H1 (cell line): ENCODE data around the gene UTP15. TPM values are rescaled to one million over a fixed set of nuclear protein-coding genes. Genes with fewer than 3 reads are reported as not detected.

Experiments
- CTCF ChIA-PET: fragments of 300-600 bp; sonication (Branson Sonifier 250); formaldehyde crosslinking; loops from one replicate; lab custom pipeline; 2021; ENCODE audit not compliant: partially characterized antibody; lab: Charles Lee
- POLR2A ChIA-PET: fragments of 300-600 bp; sonication (Branson Sonifier 250); formaldehyde crosslinking; loops from one replicate; lab custom pipeline; 2021; ENCODE audit warnings: inconsistent platforms; ENCODE audit not compliant: partially characterized antibody; lab: Charles Lee
- DNase-seq, 2 experiments: peaks; one replicate each; pipeline versions ENCODE4 v3.0.0 to v3.0.0-alpha.2; 2010 to 2022; ENCODE audit warnings: low spot score in 2 of 2, low read depth in 1 of 2, mixed read lengths in 1 of 2
- FAIRE-seq: peaks from 2 replicates; lab custom pipeline; 2011; peaks lifted over from hg19 to GRCh38; lab: Jason Lieb, UNC
- H2AFZ ChIP-seq: 2 replicates; pipeline ENCODE4 v1.8.1; 2012; ENCODE audit warnings: low read length, inconsistent platforms
- H2AK5ac ChIP-seq: 2 replicates; pipeline ENCODE4 v1.6.1; 2013; ENCODE audit warnings: low read depth, low read length
- H2BK120ac ChIP-seq: replicated peaks from 2 replicates; pipeline ENCODE3; 2013; ENCODE audit warnings: low read depth, low read length, inconsistent platforms
- H2BK12ac ChIP-seq: 2 replicates; pipeline ENCODE4 v1.6.1; 2013; ENCODE audit warnings: low read depth, low read length
- H2BK15ac ChIP-seq: 2 replicates; pipeline ENCODE4 v1.6.1; 2013; ENCODE audit warnings: low read length
- H2BK20ac ChIP-seq: 2 replicates; pipeline ENCODE4 v1.6.1; 2013; ENCODE audit warnings: low read length
- H2BK5ac ChIP-seq: 2 replicates; pipeline ENCODE4 v1.6.1; 2013; ENCODE audit warnings: low read depth, low read length
- H3K14ac ChIP-seq: 2 replicates; pipeline ENCODE4 v1.6.1; 2013; ENCODE audit warnings: inconsistent platforms; ENCODE audit not compliant: insufficient read length
- H3K18ac ChIP-seq: 2 replicates; pipeline ENCODE4 v1.6.1; 2013; ENCODE audit warnings: low read length; ENCODE audit errors: extremely low read depth
- H3K23ac ChIP-seq: 2 replicates; pipeline ENCODE4 v1.6.1; 2013; ENCODE audit warnings: inconsistent platforms; ENCODE audit not compliant: insufficient read length
- H3K23me2 ChIP-seq: 2 replicates; pipeline ENCODE4 v1.6.1; 2013; ENCODE audit warnings: low read depth, low read length
- H3K27ac ChIP-seq: 2 replicates; pipeline ENCODE4 v1.6.1; 2011; ENCODE audit warnings: low read depth, low read length, inconsistent platforms
- H3K27me3 ChIP-seq, 4 experiments: replicated peaks in 1 of 4; 1 replicate in 1 of 4; 2 replicates in 3 of 4; pipeline versions ENCODE4 v1.6.1 to v1.8.1; 2011 to 2013; ENCODE audit warnings: low read length in 3 of 4, mild to moderate bottlenecking in 3 of 4, inconsistent platforms in 2 of 4, mixed read lengths in 2 of 4, moderate library complexity in 1 of 4; ENCODE audit not compliant: control insufficient read depth in 3 of 4, insufficient read depth in 3 of 4; ENCODE audit errors: extremely low read depth in 1 of 4
- H3K36me3 ChIP-seq, 4 experiments: 2 replicates each; pipeline versions ENCODE4 v1.6.1 to v1.8.1; 2011 to 2013; ENCODE audit warnings: mild to moderate bottlenecking in 4 of 4, low read length in 3 of 4, moderate library complexity in 2 of 4, control low read depth in 1 of 4, inconsistent platforms in 1 of 4; ENCODE audit not compliant: insufficient read depth in 4 of 4, control insufficient read depth in 2 of 4
- H3K4ac ChIP-seq: replicated peaks from 2 replicates; pipeline ENCODE3; 2013; ENCODE audit warnings: low read length, low read depth, mixed read lengths, inconsistent platforms; ENCODE audit not compliant: insufficient read length
- H3K4me1 ChIP-seq, 4 experiments: replicated peaks in 1 of 4; 1 replicate in 1 of 4; 2 replicates in 3 of 4; pipeline versions ENCODE4 v1.6.1 to v1.8.1; 2011 to 2013; ENCODE audit warnings: low read length in 3 of 4, inconsistent platforms in 2 of 4, mixed read lengths in 1 of 4; ENCODE audit not compliant: insufficient read depth in 4 of 4, control insufficient read depth in 3 of 4
- H3K4me2 ChIP-seq, 2 experiments: 2 replicates each; pipeline versions ENCODE4 v1.6.1 to v1.8.1; 2011 to 2013; ENCODE audit warnings: low read depth in 2 of 2, low read length in 2 of 2, control low read depth in 1 of 2, inconsistent platforms in 1 of 2, mild to moderate bottlenecking in 1 of 2; ENCODE audit not compliant: insufficient read depth in 1 of 2
- H3K4me3 ChIP-seq, 4 experiments: fragments of 200-600, 300-600 bp in 1 of 4; sonication (generic), shearing (Covaris generic), sonication (Bioruptor Twin) in 1 of 4; 2 replicates each; pipeline versions ENCODE4 v1.5.1 to v1.8.1; 2011 to 2016; ENCODE audit warnings: low read length in 4 of 4, low read depth in 3 of 4, control low read depth in 2 of 4, inconsistent platforms in 2 of 4, mild to moderate bottlenecking in 2 of 4, mixed read lengths in 1 of 4, moderate library complexity in 1 of 4; ENCODE audit not compliant: insufficient read depth in 2 of 4; ENCODE audit errors: extremely low read depth in 1 of 4
- H3K56ac ChIP-seq: replicated peaks from 2 replicates; pipeline ENCODE3; 2013; ENCODE audit warnings: low read depth, mild to moderate bottlenecking, mixed read lengths, low read length, inconsistent platforms; ENCODE audit not compliant: insufficient read length
- H3K79me1 ChIP-seq: 2 replicates; pipeline ENCODE4 v1.6.1; 2013; ENCODE audit warnings: low read depth, low read length, control low read depth
- H3K79me2 ChIP-seq, 2 experiments: 2 replicates each; pipeline versions ENCODE4 v1.6.1 to v1.8.1; 2012 to 2013; ENCODE audit warnings: low read length in 2 of 2, mild to moderate bottlenecking in 2 of 2, inconsistent platforms in 1 of 2; ENCODE audit not compliant: insufficient read depth in 2 of 2, control insufficient read depth in 1 of 2
- H3K9ac ChIP-seq, 4 experiments: replicated peaks in 1 of 4; 1 replicate in 1 of 4; 2 replicates in 3 of 4; pipeline versions ENCODE4 v1.6.1 to v1.8.1; 2011 to 2013; ENCODE audit warnings: low read depth in 3 of 4, low read length in 3 of 4, control low read depth in 2 of 4, mild to moderate bottlenecking in 2 of 4, moderate library complexity in 2 of 4, inconsistent platforms in 1 of 4; ENCODE audit errors: extremely low read depth in 1 of 4
- H3K9me3 ChIP-seq, 2 experiments: 2 replicates each; pipeline versions ENCODE4 v1.6.1 to v1.8.1; 2012 to 2013; ENCODE audit warnings: mild to moderate bottlenecking in 2 of 2, moderate library complexity in 2 of 2, control low read depth in 1 of 2, inconsistent platforms in 1 of 2, low read depth in 1 of 2, low read length in 1 of 2, mixed read lengths in 1 of 2; ENCODE audit not compliant: insufficient read depth in 2 of 2
- H4K20me1 ChIP-seq, 2 experiments: replicated peaks in 1 of 2; 2 replicates each; pipeline versions ENCODE3 to v1.8.1; 2011 to 2013; ENCODE audit warnings: inconsistent platforms in 2 of 2, low read length in 2 of 2, mild to moderate bottlenecking in 1 of 2; ENCODE audit not compliant: insufficient read depth in 2 of 2, control insufficient read depth in 1 of 2
- H4K5ac ChIP-seq: 2 replicates; pipeline ENCODE4 v1.6.1; 2013; ENCODE audit warnings: low read length, low read depth, mixed read lengths, inconsistent platforms; ENCODE audit not compliant: insufficient read length
- H4K8ac ChIP-seq: 2 replicates; pipeline ENCODE4 v1.8.0; 2013; ENCODE audit warnings: mild to moderate bottlenecking, moderate library complexity, low read length, inconsistent platforms; ENCODE audit not compliant: insufficient read depth; ENCODE audit errors: extremely low read depth
- H4K91ac ChIP-seq: replicated peaks from 2 replicates; pipeline ENCODE3; 2013; ENCODE audit warnings: low read length, mixed read lengths, inconsistent platforms; ENCODE audit not compliant: insufficient read length
- CEBPB ChIP-seq: IDR thresholded peaks from 2 replicates; pipeline ENCODE4 v1.6.1; 2012; ENCODE audit warnings: low read depth, low read length
- EGR1 ChIP-seq: IDR thresholded peaks from 2 replicates; pipeline ENCODE4 v1.6.1; 2011; ENCODE audit warnings: low read depth, low read length, borderline replicate concordance
- EZH2 ChIP-seq: fragments of 200-600 bp; sonication (generic); IDR thresholded peaks from 2 replicates; pipeline ENCODE4 v1.7.1; 2012; ENCODE audit warnings: low read depth, mild to moderate bottlenecking, moderate library complexity, low read length, inconsistent platforms; ENCODE audit not compliant: severe bottlenecking
- HDAC6 ChIP-seq: IDR thresholded peaks from one replicate; pipeline ENCODE4 v1.7.1; 2012; ENCODE audit warnings: low read depth, mild to moderate bottlenecking, inconsistent platforms, low read length, moderate library complexity
- KDM4A ChIP-seq: IDR thresholded peaks from one replicate; pipeline ENCODE4 v1.7.1; 2012; ENCODE audit warnings: low read depth, mild to moderate bottlenecking, moderate library complexity, low read length, inconsistent platforms; ENCODE audit not compliant: severe bottlenecking
- NANOG ChIP-seq: IDR thresholded peaks from 2 replicates; pipeline ENCODE4 v1.6.1; 2011; ENCODE audit warnings: low read length, low read depth, mild to moderate bottlenecking, inconsistent platforms; ENCODE audit not compliant: insufficient read depth, poor library complexity, severe bottlenecking
- RFX5 ChIP-seq: IDR thresholded peaks from 2 replicates; pipeline ENCODE4 v1.6.1; 2011; ENCODE audit warnings: low read depth, low read length, improper control_type of control experiment, borderline replicate concordance
- RNF2 ChIP-seq: fragments of 200-900, 300-1000 bp; sonication (generic); IDR thresholded peaks from 2 replicates; pipeline ENCODE4 v1.7.1; 2016; ENCODE audit warnings: borderline replicate concordance, low read depth, mild to moderate bottlenecking, antibody characterized with exemption, low read length; ENCODE audit not compliant: poor library complexity, severe bottlenecking; ENCODE audit errors: missing control alignments
- SRF ChIP-seq: IDR thresholded peaks from 2 replicates; pipeline ENCODE4 v1.6.1; 2011; ENCODE audit warnings: mild to moderate bottlenecking, low read depth, low read length, moderate library complexity
- TAF1 ChIP-seq: IDR thresholded peaks from 2 replicates; pipeline ENCODE4 v1.6.1; 2011; ENCODE audit warnings: mild to moderate bottlenecking, low read depth, low read length
- TAF7 ChIP-seq: optimal IDR thresholded peaks from 2 replicates; pipeline ENCODE3; 2011; ENCODE audit warnings: low read depth, mild to moderate bottlenecking, inconsistent platforms, low read length, moderate library complexity, borderline replicate concordance
- WGBS, 2 experiments: shearing (Covaris generic) in 1 of 2; methylation state at CpG; one replicate each; pipeline versions ENCODE4 v1.1.6 to v1.1.7; 2013 to 2015; ENCODE audit warnings: low lambda C conversion rate in 2 of 2, mixed read lengths in 2 of 2, inconsistent platforms in 1 of 2, low coverage in 1 of 2, missing lambda C conversion rate in 1 of 2; ENCODE audit not compliant: insufficient replicate concordance in 2 of 2, insufficient coverage in 1 of 2, insufficient read length in 1 of 2; ENCODE audit errors: extremely low coverage in 1 of 2, missing lambda C conversion rate in 1 of 2; 5-methylcytosine and 5-hydroxymethylcytosine counted together
- polyA plus RNA-seq, 7 experiments: library from polyadenylated mRNA; depleted of rRNA in 3 of 7; stranded (reverse) in 5 of 7; unstranded in 2 of 7; fragments of >200 nt in 5 of 7; fragments of 200-250 nt in 2 of 7; gene quantifications; 1 replicate in 5 of 7; 2 replicates in 1 of 7; 4 replicates in 1 of 7; pipeline versions ENCODE4 v1.2.1 to v1.2.3, GENCODE V29; 2011 to 2013; ENCODE audit warnings: missing spikeins in 2 of 7, mixed read lengths in 2 of 7
- total RNA-seq: library from RNA; stranded (reverse); fragmentation: NEBNext Ultra II Directional; extraction: Animal tissue kit (Norgen Biotek cat#: 25700); gene quantifications from 2 replicates; pipeline ENCODE4 v1.2.1, GENCODE V29; 2021

Gene UTP15
- total and polyA plus RNA-seq, 2 of the 8 experiments (the other 6 are each of a cell fraction or from before 2014, with no cell fraction given) = 14.3 to 33.6 TPM

GRCh38 chr5:73625944-73626811, 60.6 kb downstream of the UTP15 start, which contains the start of gene ARHGEF28:
TSS of gene ARHGEF28 (plus strand) at chr5:73626196. CDS start at chr5:73684852, 58,656 bp downstream.
- DNase-seq (peak in 1 of 2 experiments; percentile 72), FAIRE-seq (no peak)
- Histone ChIP-seq H2BK5ac (no peak within 1 kb of the TSS), H2BK15ac (no peak within 1 kb of the TSS), H3K27me3 (peaks cover 8 to 20% (median 14%) of the 10 kb centered on the region in 4 experiments), H3K23ac (no peak within 1 kb of the TSS), H3K9me3 (no peaks in the 10 kb centered on the region), H3K79me2 (no peaks in the 10 kb centered on the region), H3K4ac (no peak within 1 kb of the TSS), H3K18ac (peak within 1 kb of the TSS; percentile 72; the same call in 1 of the 2 replicates), H4K20me1 (no peaks in the 10 kb centered on the region), H3K27ac (no peak within 1 kb of the TSS), H2AFZ (peak within 1 kb of the TSS; percentile 91), H3K9ac (no peak within 1 kb of the TSS; a peak in 1 of 7 replicates), H3K4me1 (peaks cover 0 to 11% (median 1%) of the 10 kb centered on the region in 4 experiments; a peak in 2 of 7 replicates), H3K56ac (no peak within 1 kb of the TSS), H3K4me3 (peak within 1 kb of the TSS; percentile 37 to 79 (median 54)), H4K91ac (no peak within 1 kb of the TSS), H3K4me2 (peak within 1 kb of the TSS; percentile 82 to 85), H2BK120ac (no peak within 1 kb of the TSS), H3K79me1 (no peaks in the 10 kb centered on the region), H3K14ac (no peak within 1 kb of the TSS), H2BK12ac (peak within 1 kb of the TSS; percentile 88), H3K23me2 (peaks cover 6% of the 10 kb centered on the region; the same call in 1 of the 2 replicates), H2AK5ac (no peak within 1 kb of the TSS), H4K8ac (peak within 1 kb of the TSS; percentile 51), H4K5ac (no peak within 1 kb of the TSS), H3K36me3 (no peaks in the 10 kb centered on the region), H2BK20ac (no peak within 1 kb of the TSS)
- CTCF ChIA-PET = interaction anchor here (0.9 to 1.3 kb wide), 2 partner anchors 13 to 29 kb away, joined by 3 read pairs; no protein-coding TSS in a partner anchor
- POLR2A ChIA-PET = no interaction called here
- WGBS, 2 experiments = 4% methylated on average over 39 of the region's 92 CpGs; no CpG with 5 or more reads in 1 of the 2 experiments
- TF ChIP-seq RNF2 (no peak), NANOG (no peak), EZH2 (peak; percentile 77), RFX5 (no peak), KDM4A (peak; percentile 89), EGR1 (peak; percentile 25; the same call in 1 of the 2 replicates), CEBPB (no peak), SRF (no peak), HDAC6 (no peak), TAF7 (peak; percentile 20), TAF1 (peak; percentile 36; the same call in 1 of the 2 replicates)
